OCI-LY7 (cell line): ENCODE data around the gene ALK. TPM values are rescaled to one million over a fixed set of nuclear protein-coding genes. Genes with fewer than 3 reads are reported as not detected.

Experiments used
- BruUV-seq: library from RNA; stranded (reverse); fragments of 400-500 nt; replicated peaks from 2 replicates; lab custom pipeline; 2021; lab: Mats Ljungman, UMichigan
- CTCF ChIA-PET: fragments of 300-600 bp; sonication (Branson Sonifier 250); formaldehyde crosslinking; loops from one replicate; lab custom pipeline; 2022; ENCODE audit warnings: antibody characterized with exemption; ENCODE audit not compliant: unreplicated experiment; lab: Charles Lee
- POLR2A ChIA-PET: fragments of 300-600 bp; sonication (Branson Sonifier 250); formaldehyde crosslinking; loops from one replicate; lab custom pipeline; 2022; ENCODE audit warnings: antibody characterized with exemption; lab: Charles Lee
- DNase-seq: peaks from one replicate; pipeline ENCODE4 v3.0.0-alpha.2; 2015; ENCODE audit warnings: low spot score
- H2AFZ ChIP-seq: fragments of 200-600 bp; sonication (generic), shearing (Covaris generic); 2 replicates; pipeline ENCODE4 v1.6.1; 2014; ENCODE audit warnings: mild to moderate bottlenecking, antibody characterized with exemption, low read length, moderate library complexity
- H3K27ac ChIP-seq: fragments of 200-600 bp; sonication (generic); 2 replicates; pipeline ENCODE4 v1.5.1; 2014; ENCODE audit warnings: mixed run types, low read depth, mild to moderate bottlenecking, moderate library complexity, low read length, inconsistent platforms; ENCODE audit not compliant: poor library complexity, severe bottlenecking
- H3K36me3 ChIP-seq: fragments of 200-600 bp; sonication (generic); 2 replicates; pipeline ENCODE4 v1.6.1; 2014; ENCODE audit warnings: mild to moderate bottlenecking, antibody characterized with exemption, low read length, moderate library complexity, mixed read lengths; ENCODE audit not compliant: insufficient read depth
- H3K4me1 ChIP-seq: fragments of 200-600 bp; sonication (generic); 2 replicates; pipeline ENCODE4 v1.5.1; 2014; ENCODE audit warnings: mild to moderate bottlenecking, low read length; ENCODE audit not compliant: insufficient read depth, poor library complexity, severe bottlenecking
- H3K4me2 ChIP-seq: fragments of 200-600 bp; sonication (generic); 2 replicates; pipeline ENCODE4 v1.6.1; 2014; ENCODE audit warnings: mild to moderate bottlenecking, low read length
- H3K4me3 ChIP-seq: fragments of 200-600 bp; sonication (generic); 2 replicates; pipeline ENCODE4 v1.5.1; 2014; ENCODE audit warnings: mild to moderate bottlenecking, low read depth, low read length; ENCODE audit not compliant: poor library complexity, severe bottlenecking
- H3K79me2 ChIP-seq: fragments of 200-600 bp; sonication (generic); 2 replicates; pipeline ENCODE4 v1.6.1; 2016; ENCODE audit warnings: low read depth, mild to moderate bottlenecking, low read length, moderate library complexity, mixed read lengths; ENCODE audit not compliant: insufficient read depth
- H3K9me2 ChIP-seq: fragments of 200-600 bp; sonication (generic); 2 replicates; pipeline ENCODE4 v1.6.1; 2016; ENCODE audit warnings: mild to moderate bottlenecking, low read length, mixed read lengths; ENCODE audit not compliant: insufficient read depth
- H3K9me3 ChIP-seq: fragments of 200-600 bp; sonication (generic); 2 replicates; pipeline ENCODE4 v1.6.1; 2014; ENCODE audit warnings: mild to moderate bottlenecking, mixed run types, low read length, mixed read lengths
- H4K20me1 ChIP-seq: fragments of 200-600 bp; sonication (generic); 2 replicates; pipeline ENCODE4 v1.6.1; 2014; ENCODE audit warnings: mild to moderate bottlenecking, antibody characterized with exemption, low read length, moderate library complexity, mixed read lengths; ENCODE audit not compliant: insufficient read depth
- CTCF ChIP-seq: fragments of 200-600 bp; sonication (generic); conservative IDR thresholded peaks from 2 replicates; pipeline ENCODE4 v1.5.1; 2014; ENCODE audit warnings: mild to moderate bottlenecking, antibody characterized with exemption, low read length, moderate library complexity, mixed read lengths
- EZH2phosphoT487 ChIP-seq: fragments of 200-600 bp; sonication (generic); IDR thresholded peaks from 2 replicates; pipeline ENCODE4 v1.6.1; 2018; ENCODE audit warnings: low read depth, borderline replicate concordance, mild to moderate bottlenecking, mixed run types, antibody characterized with exemption, low read length, moderate library complexity, mixed read lengths
- intact Hi-C: fragments of 100-400 bp; cut with micrococcal nuclease; formaldehyde crosslinking; loops from one replicate; pipeline ENCODE4 v1.10.0; 2022; ENCODE audit not compliant: unreplicated experiment
- total RNA-seq, 2 experiments: library from RNA; depleted of rRNA in 1 of 2; stranded (reverse); fragments of >200 nt in 1 of 2; shearing (Covaris generic) in 1 of 2; gene quantifications; 2 replicates each; pipeline ENCODE4 v1.2.3, GENCODE V29; 2014 to 2022

ALK gene
- total RNA-seq, 2 experiments from 2014 or later, result 0.09 TPM; not detected in 1

- no peak overlapping the region for H2AFZ ChIP-seq
- intact Hi-C loops, result no loop called here
- no peaks in the 10 kb centered on the region for H3K4me1 ChIP-seq
- H3K9me3 ChIP-seq, result no peaks in the 10 kb centered on the region
- no peak overlapping the region for H3K4me3 ChIP-seq
- H4K20me1 ChIP-seq, result no peaks in the 10 kb centered on the region
- DNase-seq, result no peak
- H3K36me3 ChIP-seq, result no peaks in the 10 kb centered on the region
- TF ChIP-seq CTCF, result no peak
- TF ChIP-seq EZH2phosphoT487, result no peak
- no peak overlapping the region for H3K4me2 ChIP-seq
- BruUV-seq, result no TSS peak
- ChIA-PET POLR2A (no interaction called here), CTCF (no interaction called here)
- no peak overlapping the region for H3K27ac ChIP-seq
- no peaks in the 10 kb centered on the region for H3K9me2 ChIP-seq
- H3K79me2 ChIP-seq, result no peaks in the 10 kb centered on the region
These were observed 442.0 kb downstream of the ALK start for GRCh38 chr2:29479401-29479800.

- no peak overlapping the region for H3K4me2 ChIP-seq
- H4K20me1 ChIP-seq, result no peaks in the 10 kb centered on the region
- H3K79me2 ChIP-seq, result no peaks in the 10 kb centered on the region
- no peak for TF ChIP-seq EZH2phosphoT487
- TF ChIP-seq CTCF, result no peak
- no peak overlapping the region for H2AFZ ChIP-seq
- POLR2A ChIA-PET, result no interaction called here
- H3K9me2 ChIP-seq, result no peaks in the 10 kb centered on the region
- BruUV-seq, result no TSS peak
- no peak overlapping the region for H3K4me3 ChIP-seq
- DNase-seq, result no peak
- H3K9me3 ChIP-seq, result no peaks in the 10 kb centered on the region
- CTCF ChIA-PET, result no interaction called here
- H3K27ac ChIP-seq, result no peak overlapping the region
- intact Hi-C loops, result no loop called here
- H3K4me1 ChIP-seq, result no peaks in the 10 kb centered on the region
- H3K36me3 ChIP-seq, result no peaks in the 10 kb centered on the region
These were observed 442.7 kb downstream of the ALK start for GRCh38 chr2:29478641-29479040.

- no peak for TF ChIP-seq CTCF
- no peak for TF ChIP-seq EZH2phosphoT487
- no peak for DNase-seq
- no peak overlapping the region for H3K4me2 ChIP-seq
- no peaks in the 10 kb centered on the region for H3K9me3 ChIP-seq
- BruUV-seq, result no TSS peak
- no peaks in the 10 kb centered on the region for H4K20me1 ChIP-seq
- no peaks in the 10 kb centered on the region for H3K36me3 ChIP-seq
- CTCF ChIA-PET, result no interaction called here
- H3K27ac ChIP-seq, result no peak overlapping the region
- H3K4me3 ChIP-seq, result no peak overlapping the region
- H3K4me1 ChIP-seq, result no peaks in the 10 kb centered on the region
- H3K9me2 ChIP-seq, result no peaks in the 10 kb centered on the region
- no peak overlapping the region for H2AFZ ChIP-seq
- intact Hi-C loops, result no loop called here
- H3K79me2 ChIP-seq, result no peaks in the 10 kb centered on the region
- POLR2A ChIA-PET, result no interaction called here
These were observed 444.2 kb downstream of the ALK start for GRCh38 chr2:29477186-29477585.
